AG09309 (cell line): ENCODE data around the gene RRP9.
"Not testable (repeated sequence)": the region's sequence is repeated elsewhere in the genome, so short reads cannot be mapped to it uniquely, and the experiment has no call there.

Experiments
- DNase-seq: peaks from one replicate; pipeline ENCODE4 v3.0.0-alpha.2; 2010; ENCODE audit warnings: low read depth
- H3K4me3 ChIP-seq: 2 replicates; pipeline ENCODE4 v1.5.1; 2011; ENCODE audit warnings: mild to moderate bottlenecking, low read depth, low read length, moderate library complexity; ENCODE audit not compliant: control insufficient read depth
- TF ChIP-seq, protein P1 (sequence below): IDR thresholded peaks from 2 replicates; pipeline ENCODE4 v1.5.1; 2011; ENCODE audit warnings: mild to moderate bottlenecking, low read depth, low read length, inconsistent platforms; ENCODE audit not compliant: insufficient read depth, control insufficient read depth; ENCODE audit errors: missing control alignments

The RRP9 gene

GRCh38 chr3:51941798-51942602 lies at the start of gene RRP9, which contains the start of gene PARP3:
TSS of gene RRP9 (minus strand) at chr3:51941904. CDS start at chr3:51941867, 37 bp downstream.
TSS of gene PARP3 (plus strand) at chr3:51942363. CDS start at chr3:51943356, 993 bp downstream.
- peak within 1 kb of the TSS; percentile 71 for H3K4me3 ChIP-seq
- TF ChIP-seq, protein P1, sequence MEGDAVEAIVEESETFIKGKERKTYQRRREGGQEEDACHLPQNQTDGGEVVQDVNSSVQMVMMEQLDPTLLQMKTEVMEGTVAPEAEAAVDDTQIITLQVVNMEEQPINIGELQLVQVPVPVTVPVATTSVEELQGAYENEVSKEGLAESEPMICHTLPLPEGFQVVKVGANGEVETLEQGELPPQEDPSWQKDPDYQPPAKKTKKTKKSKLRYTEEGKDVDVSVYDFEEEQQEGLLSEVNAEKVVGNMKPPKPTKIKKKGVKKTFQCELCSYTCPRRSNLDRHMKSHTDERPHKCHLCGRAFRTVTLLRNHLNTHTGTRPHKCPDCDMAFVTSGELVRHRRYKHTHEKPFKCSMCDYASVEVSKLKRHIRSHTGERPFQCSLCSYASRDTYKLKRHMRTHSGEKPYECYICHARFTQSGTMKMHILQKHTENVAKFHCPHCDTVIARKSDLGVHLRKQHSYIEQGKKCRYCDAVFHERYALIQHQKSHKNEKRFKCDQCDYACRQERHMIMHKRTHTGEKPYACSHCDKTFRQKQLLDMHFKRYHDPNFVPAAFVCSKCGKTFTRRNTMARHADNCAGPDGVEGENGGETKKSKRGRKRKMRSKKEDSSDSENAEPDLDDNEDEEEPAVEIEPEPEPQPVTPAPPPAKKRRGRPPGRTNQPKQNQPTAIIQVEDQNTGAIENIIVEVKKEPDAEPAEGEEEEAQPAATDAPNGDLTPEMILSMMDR = peak; percentile 99
- peak; percentile 99 for DNase-seq

DNA sequence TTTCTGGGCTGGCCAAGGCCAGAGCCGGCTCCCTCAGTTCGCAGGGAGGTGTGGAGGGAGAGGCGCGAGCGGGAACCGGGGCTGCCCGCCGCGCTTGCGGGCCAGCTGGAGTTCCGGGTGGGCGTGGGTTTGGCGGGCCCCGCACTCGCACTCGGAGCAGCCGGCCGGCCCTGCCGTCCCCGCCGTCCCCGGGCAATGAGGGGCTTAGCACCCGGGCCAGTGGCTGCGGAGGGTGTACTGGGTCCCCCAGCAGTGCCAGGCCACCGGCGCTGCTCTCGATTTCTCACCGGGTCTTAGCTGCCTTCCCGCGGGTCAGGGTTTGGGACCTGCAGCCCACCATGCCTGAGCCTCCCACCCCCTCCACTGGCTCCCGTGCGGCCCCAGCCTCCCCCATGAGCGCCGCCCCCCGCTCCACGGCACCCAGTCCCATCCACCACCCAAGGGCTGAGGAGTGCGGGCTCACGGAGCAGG lies 48.8 kb upstream of the RRP9 start:
- not testable (repeated sequence) for DNase-seq, H3K4me3 ChIP-seq

- TF ChIP-seq, protein P1 = no peak
These were observed 46.8 kb upstream of the RRP9 start for GRCh38 chr3:51988286-51989146.

GRCh38 chr3:51987568-51987967 lies 45.9 kb upstream of the RRP9 start:
- TF ChIP-seq, protein P1 = no peak
- DNase-seq = no peak
- H3K4me3 ChIP-seq = no peak overlapping the region

More at GRCh38 chr3:51988286-51989146, 46.8 kb upstream of the RRP9 start:
- H3K4me3 ChIP-seq = no peak overlapping the region
- no peak for DNase-seq

GRCh38 chr3:51986010-51986947 lies 44.6 kb upstream of the RRP9 start:
- DNase-seq = no peak
- TF ChIP-seq, protein P1 = no peak
- H3K4me3 ChIP-seq = no peak overlapping the region

DNA sequence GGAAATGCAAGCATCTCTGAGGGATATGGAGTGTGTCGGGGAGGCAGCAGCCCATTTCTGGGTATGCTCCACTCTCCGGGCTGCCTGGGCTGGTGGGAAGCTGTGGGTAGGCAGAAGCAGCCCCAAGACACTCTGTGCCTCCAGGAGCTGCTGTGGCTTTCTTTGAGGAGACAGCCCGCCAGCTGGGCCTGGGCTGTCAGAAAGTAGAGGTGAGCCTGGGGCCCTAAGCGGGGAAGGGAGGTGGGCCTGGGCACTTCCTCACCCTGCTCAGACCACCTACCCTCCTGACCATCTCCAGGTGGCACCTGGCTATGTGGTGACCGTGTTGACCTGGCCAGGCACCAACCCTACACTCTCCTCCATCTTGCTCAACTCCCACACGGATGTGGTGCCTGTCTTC lies 43.4 kb upstream of the RRP9 start:
- no peak for DNase-seq
- TF ChIP-seq, protein P1 = no peak
- no peak overlapping the region for H3K4me3 ChIP-seq
